Loucy (cell line): ENCODE results near the gene TMEM238.

ENCODE experiments used
- H2AFZ ChIP-seq: fragments of 200-600 bp; sonication (generic); 2 replicates; pipeline ENCODE4 v1.6.0; 2016; ENCODE audit warnings: antibody characterized with exemption, mild to moderate bottlenecking, low read length, moderate library complexity
- H3F3A ChIP-seq: fragments of 200-600 bp; 2 replicates; pipeline ENCODE4 v1.6.0; 2016; ENCODE audit warnings: antibody characterized with exemption, low read depth, mild to moderate bottlenecking
- H3K27me3 ChIP-seq: fragments of 200-600 bp; sonication (generic); 2 replicates; pipeline ENCODE4 v1.6.1; 2014; ENCODE audit warnings: low read length, mild to moderate bottlenecking; ENCODE audit not compliant: insufficient read depth, poor library complexity, severe bottlenecking
- H3K36me3 ChIP-seq: fragments of 200-600 bp; sonication (generic); 2 replicates; pipeline ENCODE4 v1.6.1; 2016; ENCODE audit warnings: low read length; ENCODE audit not compliant: insufficient read depth
- H3K4me1 ChIP-seq: fragments of 200-600 bp; sonication (generic); 2 replicates; pipeline ENCODE4 v1.5.1; 2014; ENCODE audit warnings: low read length, mild to moderate bottlenecking; ENCODE audit not compliant: insufficient read depth, poor library complexity, severe bottlenecking
- H3K4me2 ChIP-seq: fragments of 200-600 bp; sonication (generic); 2 replicates; pipeline ENCODE4 v1.6.0; 2014; ENCODE audit warnings: antibody characterized with exemption, low read length, low read depth, mild to moderate bottlenecking; ENCODE audit not compliant: poor library complexity, severe bottlenecking
- H3K4me3 ChIP-seq: fragments of 200-600 bp; sonication (generic); 2 replicates; pipeline ENCODE4 v1.5.1; 2014; ENCODE audit warnings: low read length, mild to moderate bottlenecking, mixed read lengths; ENCODE audit not compliant: poor library complexity, severe bottlenecking
- H3K79me2 ChIP-seq: fragments of 200-600 bp; sonication (generic); 2 replicates; pipeline ENCODE4 v1.6.1; 2014; ENCODE audit warnings: low read length; ENCODE audit not compliant: insufficient read depth
- H3K9ac ChIP-seq: fragments of 200-600 bp; sonication (generic); 2 replicates; pipeline ENCODE4 v1.6.0; 2014; ENCODE audit warnings: mild to moderate bottlenecking, low read depth, low read length, moderate library complexity; ENCODE audit not compliant: poor library complexity, severe bottlenecking
- H3K9me2 ChIP-seq: fragments of 200-600 bp; sonication (generic); replicated peaks from 2 replicates; pipeline ENCODE4 v1.6.1; 2016; ENCODE audit warnings: low read depth, low read length, mixed read lengths
- H3K9me3 ChIP-seq: fragments of 200-600 bp; sonication (generic); 2 replicates; pipeline ENCODE4 v1.6.1; 2014; ENCODE audit warnings: mild to moderate bottlenecking, antibody characterized with exemption, low read length, low read depth; ENCODE audit not compliant: insufficient read depth
- H4K20me1 ChIP-seq: fragments of 200-600 bp; sonication (generic); 2 replicates; pipeline ENCODE4 v1.6.0; 2014; ENCODE audit warnings: antibody characterized with exemption, low read length, mild to moderate bottlenecking; ENCODE audit not compliant: insufficient read depth, poor library complexity, severe bottlenecking
- CTCF ChIP-seq: fragments of 200-600 bp; sonication (generic); conservative IDR thresholded peaks from 2 replicates; pipeline ENCODE4 v1.5.1; 2014; ENCODE audit warnings: mild to moderate bottlenecking, antibody characterized with exemption, low read length
- EZH2phosphoT487 ChIP-seq: fragments of 200-600 bp; IDR thresholded peaks from 2 replicates; pipeline ENCODE4 v1.6.1; 2018; ENCODE audit warnings: antibody characterized with exemption, mild to moderate bottlenecking, moderate library complexity, borderline replicate concordance

The TMEM238 gene

DNA sequence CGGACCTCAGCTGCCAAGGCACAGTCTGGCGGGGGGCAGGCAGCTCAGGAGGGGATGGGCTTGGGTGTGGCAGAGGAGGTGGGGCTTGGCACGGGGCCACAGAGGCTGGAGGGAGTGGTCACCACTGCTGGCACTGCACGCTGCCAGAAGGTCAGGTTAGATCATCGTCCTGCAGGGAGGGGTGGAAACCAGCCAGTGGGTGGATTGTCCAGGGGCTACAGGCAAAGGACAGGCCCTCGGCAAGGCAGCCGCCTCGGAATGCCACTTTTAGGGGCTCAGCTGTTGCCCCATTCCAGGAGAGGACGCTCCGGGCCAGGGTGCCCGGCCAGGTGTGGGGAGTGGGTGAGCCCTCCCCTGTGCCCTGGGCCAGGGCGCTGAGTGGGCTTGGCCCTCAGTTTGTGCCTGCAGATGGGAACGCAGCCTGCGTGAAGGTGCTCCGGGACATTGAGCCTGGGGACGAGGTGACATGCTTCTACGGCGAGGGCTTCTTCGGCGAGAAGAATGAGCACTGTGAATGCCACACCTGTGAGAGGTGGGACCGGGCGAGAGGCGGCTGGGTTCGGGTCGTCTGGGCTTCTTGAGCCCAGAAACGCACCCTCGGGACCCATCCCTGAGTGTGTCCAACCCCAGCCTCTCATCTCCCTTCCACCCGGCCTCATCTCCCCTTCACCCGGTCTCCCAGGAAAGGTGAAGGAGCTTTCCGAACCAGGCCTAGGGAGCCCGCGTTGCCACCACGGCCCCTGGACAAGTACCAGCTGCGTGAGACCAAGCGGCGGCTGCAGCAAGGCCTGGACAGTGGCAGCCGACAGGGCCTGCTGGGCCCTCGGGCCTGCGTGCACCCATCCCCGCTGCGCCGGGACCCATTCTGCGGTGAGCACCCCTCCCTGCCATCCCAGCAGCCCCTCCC is 38.0 kb downstream of the TMEM238 start:
- H3K9ac ChIP-seq, result no peak overlapping the region
- no peaks in the 10 kb centered on the region for H3F3A ChIP-seq
- H3K9me3 ChIP-seq, result no peaks in the 10 kb centered on the region
- H3K79me2 ChIP-seq, result peaks cover 18% of the 10 kb centered on the region
- H3K4me2 ChIP-seq, result no peak overlapping the region
- H2AFZ ChIP-seq, result no peak overlapping the region
- H3K27me3 ChIP-seq, result no peaks in the 10 kb centered on the region
- no peaks in the 10 kb centered on the region for H3K9me2 ChIP-seq
- H4K20me1 ChIP-seq, result peaks cover 14% of the 10 kb centered on the region
- no peak overlapping the region for H3K4me3 ChIP-seq
- peaks cover 8% of the 10 kb centered on the region for H3K4me1 ChIP-seq
- no peak for TF ChIP-seq EZH2phosphoT487
- no peak for TF ChIP-seq CTCF
- no peaks in the 10 kb centered on the region for H3K36me3 ChIP-seq

DNA sequence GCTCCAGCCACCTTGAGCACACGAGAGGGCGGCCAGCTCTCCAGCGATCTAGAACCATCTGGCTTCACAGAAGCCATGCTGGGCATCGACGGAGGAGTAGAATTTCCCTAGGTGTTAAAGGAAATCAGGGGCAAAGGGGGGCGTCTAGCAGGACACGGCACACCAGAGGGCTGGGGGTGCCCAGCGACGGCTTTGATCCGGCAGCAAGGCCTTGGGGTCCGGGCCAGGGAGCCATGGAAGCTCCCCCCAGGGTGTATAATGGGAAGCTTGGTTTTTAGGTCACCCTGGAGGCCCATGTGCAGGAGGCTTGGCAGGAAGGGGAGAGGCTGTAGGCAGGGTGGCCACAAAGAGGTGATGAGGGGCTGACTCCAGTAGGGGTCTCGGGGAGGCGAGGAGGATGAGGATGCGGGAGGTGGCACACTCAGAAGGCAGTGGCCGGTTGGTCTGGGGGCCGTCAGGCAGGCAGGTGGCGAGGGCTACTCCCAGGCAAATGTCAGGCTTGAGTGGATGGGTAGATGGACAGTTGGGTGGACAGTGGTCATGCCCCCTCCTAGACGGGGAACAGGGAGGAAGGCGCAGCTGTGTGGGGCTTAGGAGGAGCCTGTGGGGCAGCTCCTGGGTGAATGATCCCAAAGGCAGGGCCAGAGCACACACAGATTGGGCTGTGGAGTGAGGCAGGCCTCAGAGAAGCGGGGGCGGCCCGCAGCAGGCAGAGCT is 38.8 kb downstream of the TMEM238 start:
- Histone ChIP-seq H3K9me2 (no peaks in the 10 kb centered on the region), H4K20me1 (peaks cover 22% of the 10 kb centered on the region), H3K4me2 (no peak overlapping the region), H3K36me3 (no peaks in the 10 kb centered on the region), H3K27me3 (no peaks in the 10 kb centered on the region), H3K9me3 (no peaks in the 10 kb centered on the region), H3K4me3 (no peak overlapping the region), H3K9ac (peak overlapping the region; percentile 32), H2AFZ (no peak overlapping the region), H3K4me1 (peaks cover 17% of the 10 kb centered on the region), H3K79me2 (peaks cover 26% of the 10 kb centered on the region), H3F3A (no peaks in the 10 kb centered on the region)
- TF ChIP-seq CTCF, result no peak
- TF ChIP-seq EZH2phosphoT487, result no peak

GRCh38 chr19:55344444-55344843 is 39.6 kb downstream of the TMEM238 start:
- peaks cover 29% of the 10 kb centered on the region for H3K79me2 ChIP-seq
- peaks cover 25% of the 10 kb centered on the region for H4K20me1 ChIP-seq
- no peak overlapping the region for H2AFZ ChIP-seq
- TF ChIP-seq CTCF (no peak), EZH2phosphoT487 (no peak)
- H3K9me2 ChIP-seq, result no peaks in the 10 kb centered on the region
- no peak overlapping the region for H3K4me3 ChIP-seq
- no peaks in the 10 kb centered on the region for H3K27me3 ChIP-seq
- H3F3A ChIP-seq, result no peaks in the 10 kb centered on the region
- peak overlapping the region; percentile 32 for H3K9ac ChIP-seq
- no peaks in the 10 kb centered on the region for H3K9me3 ChIP-seq
- no peak overlapping the region for H3K4me2 ChIP-seq
- no peaks in the 10 kb centered on the region for H3K36me3 ChIP-seq
- peaks cover 19% of the 10 kb centered on the region for H3K4me1 ChIP-seq
